Lung (tissue), 12 donors: ENCODE data around the gene FCAR. TPM values are rescaled to one million over a fixed set of nuclear protein-coding genes. Genes with fewer than 3 reads are reported as not detected.
"Not testable (repeated sequence)": the region's sequence is repeated elsewhere in the genome, so short reads cannot be mapped to it uniquely, and the experiment has no call there.

ENCODE experiments used
- ATAC-seq: fragments of 200-7000 bp; cut with Tn5 transposase; one replicate; pipeline ENCODE4 v1.9.1; 2020; ENCODE audit warnings: moderate number of reproducible peaks; ENCODE audit not compliant: insufficient read depth, low FRiP score
- DNase-seq, 3 donors: peaks; one replicate each; pipeline ENCODE4 v3.0.0-alpha.2; 2013 to 2017
- H3K27ac ChIP-seq, 2 donors: one replicate each; pipeline ENCODE4 v1.5.1; 2013; ENCODE audit warnings: mild to moderate bottlenecking in 2 of 2, moderate library complexity in 2 of 2, control low read depth in 1 of 2, inconsistent platforms in 1 of 2, low read depth in 1 of 2, low read length in 1 of 2
- H3K27me3 ChIP-seq, 3 donors: one replicate each; pipeline ENCODE4 v1.5.1; 2013; ENCODE audit warnings: low read length in 2 of 3; ENCODE audit not compliant: control insufficient read depth in 3 of 3, insufficient read depth in 3 of 3
- H3K36me3 ChIP-seq, 4 donors: one replicate each; pipeline ENCODE4 v1.5.1; 2013; ENCODE audit warnings: low read length in 4 of 4, mild to moderate bottlenecking in 1 of 4, moderate library complexity in 1 of 4; ENCODE audit not compliant: control insufficient read depth in 4 of 4, insufficient read depth in 4 of 4
- H3K4me1 ChIP-seq, 5 donors: one replicate each; pipeline ENCODE4 v1.5.1; 2013; ENCODE audit warnings: low read length in 5 of 5, mild to moderate bottlenecking in 2 of 5, moderate library complexity in 1 of 5; ENCODE audit not compliant: control insufficient read depth in 5 of 5, insufficient read depth in 5 of 5
- H3K4me3 ChIP-seq: one replicate; pipeline ENCODE4 v1.5.1; 2013; ENCODE audit warnings: mild to moderate bottlenecking, control low read depth, moderate library complexity
- H3K9ac ChIP-seq, 2 donors: one replicate each; pipeline ENCODE4 v1.5.1; 2013; ENCODE audit warnings: low read length in 2 of 2, control low read depth in 1 of 2; ENCODE audit not compliant: insufficient read depth in 1 of 2
- H3K9me3 ChIP-seq, 4 donors: one replicate each; pipeline ENCODE4 v1.5.1; 2013; ENCODE audit warnings: low read length in 3 of 4, mild to moderate bottlenecking in 1 of 4, moderate library complexity in 1 of 4; ENCODE audit not compliant: control insufficient read depth in 4 of 4, insufficient read depth in 3 of 4
- CTCF ChIP-seq: IDR thresholded peaks from 2 replicates; pipeline ENCODE4 v1.5.1; 2012; ENCODE audit warnings: mild to moderate bottlenecking; ENCODE audit errors: control extremely low read depth, extremely low read depth
- WGBS, 2 donors: extraction: QIAGEN DNeasy Blood & Tissue Kit; methylation state at CpG; one replicate each; pipeline ENCODE4 v1.1.7; 2013; 5-methylcytosine and 5-hydroxymethylcytosine counted together
- polyA plus RNA-seq, 2 donors: library from polyadenylated mRNA; stranded (reverse); fragments of 200-250 nt; gene quantifications; one replicate each; pipeline ENCODE4 v1.2.1, GENCODE V29; 2013
- total RNA-seq, 2 donors: library from RNA; depleted of rRNA in 1 of 2; stranded (reverse); fragments of >200 nt in 1 of 2; gene quantifications; one replicate each; pipeline ENCODE4 v1.2.1, GENCODE V29; 2014 to 2021
- donor health status: control.
- donor health status: control.
- donor health status: Bipolar disorder and iron deficiency.
- donor health status: healthy.
- donor health status: DM: yes; HTN: yes; CAD: no.

Gene FCAR
- total and polyA plus RNA-seq, 4 donors = 0.35 to 57.5 (median 12.0) TPM

GRCh38 chr19:54850061-54850640, 23.9 kb upstream of the FCAR start, which contains the start of gene KIR3DL2:
KIR3DL2 (plus strand) TSS chr19:54850443; CDS start chr19:54850476, 33 bp downstream.
- not testable (repeated sequence) for H3K9me3 ChIP-seq, ATAC-seq, H3K27ac ChIP-seq, H3K4me1 ChIP-seq, DNase-seq, H3K27me3 ChIP-seq, H3K9ac ChIP-seq, H3K4me3 ChIP-seq, H3K36me3 ChIP-seq
- 91% methylated on average over 14 to 16 of the region's 16 CpGs for WGBS, 2 donors

DNA sequence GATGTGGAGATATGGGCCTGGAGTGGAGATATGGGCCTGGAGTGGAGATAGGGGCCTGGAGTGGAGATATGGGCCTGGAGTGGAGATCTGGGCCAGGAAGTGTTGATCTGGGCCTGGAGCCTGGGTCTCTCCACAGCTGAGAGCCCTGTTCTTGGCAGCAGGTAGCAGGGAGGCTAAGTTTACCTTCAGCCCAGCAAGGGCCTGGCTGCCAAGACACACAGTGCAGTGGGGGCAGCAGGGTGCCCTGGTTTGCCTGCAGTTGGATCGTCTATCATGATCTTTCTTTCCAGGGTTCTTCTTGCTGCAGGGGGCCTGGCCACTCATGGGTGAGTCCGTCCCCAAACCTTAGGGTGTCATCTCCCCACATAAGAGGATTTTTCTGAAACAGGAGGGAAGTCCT, 23.1 kb upstream of the FCAR start:
- Histone ChIP-seq H3K27ac (no peak overlapping the region), H3K4me1 (no peaks in the 10 kb centered on the region), H3K9me3 (peaks cover 0 to 5% (median 1%) of the 10 kb centered on the region in 4 donors), H3K27me3 (no peaks in the 10 kb centered on the region), H3K36me3 (no peaks in the 10 kb centered on the region), H3K9ac (no peak overlapping the region), H3K4me3 (no peak overlapping the region)
- no peak for ATAC-seq
- no peak for DNase-seq
- WGBS, 2 donors = 58 to 69% methylated on average over 2 of the region's 2 CpGs
- TF ChIP-seq CTCF = no peak

- H3K9me3 ChIP-seq = peaks cover 0 to 5% (median 1%) of the 10 kb centered on the region in 4 donors
- no peak overlapping the region for H3K27ac ChIP-seq
- whole genome bisulfite sequencing, 2 donors = 53 to 66% methylated on average over 7 of the region's 7 CpGs
- no peak for DNase-seq
- H3K4me3 ChIP-seq = no peak overlapping the region
- H3K4me1 ChIP-seq = no peaks in the 10 kb centered on the region
- no peaks in the 10 kb centered on the region for H3K27me3 ChIP-seq
- no peaks in the 10 kb centered on the region for H3K36me3 ChIP-seq
- no peak for ATAC-seq
- no peak for TF ChIP-seq CTCF
- no peak overlapping the region for H3K9ac ChIP-seq
These were observed 22.7 kb upstream of the FCAR start for GRCh38 chr19:54851353-54851752.

GRCh38 chr19:54855241-54855640, 18.8 kb upstream of the FCAR start:
- not testable (repeated sequence) for H3K9me3 ChIP-seq, H3K9ac ChIP-seq, H3K27ac ChIP-seq, ATAC-seq, H3K4me1 ChIP-seq, H3K36me3 ChIP-seq, H3K4me3 ChIP-seq, DNase-seq, H3K27me3 ChIP-seq
- WGBS, 2 donors = 19 to 52% methylated on average over 1 of the region's 1 CpG

- ATAC-seq, H3K4me3 ChIP-seq, H3K27me3 ChIP-seq, H3K9me3 ChIP-seq, H3K4me1 ChIP-seq, DNase-seq, H3K27ac ChIP-seq, H3K9ac ChIP-seq, H3K36me3 ChIP-seq: not testable (repeated sequence)
- 81 to 91% methylated on average over 2 to 3 of the region's 3 CpGs for WGBS, 2 donors
These were observed 15.6 kb upstream of the FCAR start for GRCh38 chr19:54858476-54858875.

- not testable (repeated sequence) for H3K4me3 ChIP-seq, H3K9me3 ChIP-seq, H3K4me1 ChIP-seq, H3K36me3 ChIP-seq, H3K9ac ChIP-seq, H3K27me3 ChIP-seq, DNase-seq, H3K27ac ChIP-seq, ATAC-seq
- WGBS, 2 donors = 37 to 55% methylated on average over 7 of the region's 7 CpGs
These were observed 14.6 kb upstream of the FCAR start for GRCh38 chr19:54859421-54859820.

DNA sequence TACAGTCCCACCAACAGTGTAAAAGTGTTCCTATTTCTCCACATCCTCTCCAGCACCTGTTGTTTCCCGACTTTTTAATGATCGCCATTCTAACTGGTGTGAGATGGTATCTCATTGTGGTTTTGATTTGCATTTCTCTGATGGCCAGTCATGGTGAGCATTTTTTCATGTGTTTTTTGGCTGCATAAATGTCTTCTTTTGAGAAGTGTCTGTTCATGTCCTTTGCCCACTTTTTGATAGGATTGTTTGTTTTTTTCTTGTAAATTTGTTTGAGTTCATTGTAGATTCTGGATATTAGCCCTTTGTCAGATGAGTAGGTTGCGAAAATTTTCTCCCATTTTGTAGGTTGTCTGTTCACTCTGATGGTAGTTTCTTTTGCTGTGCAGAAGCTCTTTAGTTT, 10.6 kb upstream of the FCAR start:
- H3K9me3 ChIP-seq = peaks cover 0 to 18% (median 0%) of the 10 kb centered on the region in 4 donors
- H3K27ac ChIP-seq, H3K4me3 ChIP-seq, H3K4me1 ChIP-seq, H3K9ac ChIP-seq, DNase-seq, H3K27me3 ChIP-seq, H3K36me3 ChIP-seq, ATAC-seq: not testable (repeated sequence)
- WGBS, 2 donors = 100% methylated on average over 1 of the region's 3 CpGs; no CpG with 5 or more reads in 1 of the 2 donors
